Naive B cell (primary cell): ENCODE measurements around the gene ACTR1A. TPM values are rescaled to one million over a fixed set of nuclear protein-coding genes. Genes with fewer than 3 reads are reported as not detected.
A peak's percentile ranks its signal among the peaks of the same experiment; 100 is the strongest.

Experiments
- ATAC-seq, 2 donors: fragments of 150-1000 bp; cut with Tn5 transposase; 2 replicates each; pipeline ENCODE4 v1.10.0; 2021; ENCODE audit warnings: low read depth in 2 of 2, mild to moderate bottlenecking in 2 of 2, moderate library complexity in 2 of 2
- DNase-seq: peaks from one replicate; pipeline ENCODE4 v3.0.0; 2022
- H3K27ac Mint-ChIP-seq, 6 donors: one replicate each; pipeline ENCODE4 v1.8.0; 2020 to 2022; ENCODE audit warnings: mild to moderate bottlenecking in 6 of 6, mixed read lengths in 6 of 6, moderate library complexity in 5 of 6, inconsistent platforms in 2 of 6
- H3K27me3 Mint-ChIP-seq, 3 donors: one replicate each; pipeline ENCODE4 v1.8.0; 2021 to 2022; ENCODE audit warnings: mixed read lengths in 3 of 3, mild to moderate bottlenecking in 1 of 3
- H3K36me3 Mint-ChIP-seq, 2 donors: one replicate each; pipeline ENCODE4 v1.8.0; 2020 to 2022; ENCODE audit warnings: mixed read lengths in 2 of 2, inconsistent platforms in 1 of 2, mild to moderate bottlenecking in 1 of 2
- H3K4me1 Mint-ChIP-seq, 3 donors: one replicate each; pipeline ENCODE4 v1.8.0; 2020 to 2022; ENCODE audit warnings: mixed read lengths in 3 of 3, inconsistent platforms in 1 of 3, mild to moderate bottlenecking in 1 of 3, moderate library complexity in 1 of 3
- H3K4me3 Mint-ChIP-seq, 8 donors: one replicate each; pipeline ENCODE4 v1.8.0; 2020 to 2022; ENCODE audit warnings: mild to moderate bottlenecking in 8 of 8, mixed read lengths in 8 of 8, moderate library complexity in 8 of 8, inconsistent platforms in 2 of 8
- H3K9me3 Mint-ChIP-seq, 7 donors: one replicate each; pipeline ENCODE4 v1.8.0; 2020 to 2022; ENCODE audit warnings: mixed read lengths in 7 of 7, mild to moderate bottlenecking in 5 of 7, inconsistent platforms in 2 of 7, moderate library complexity in 1 of 7
- polyA plus RNA-seq, 6 donors: library from polyadenylated mRNA; unstranded; fragments of 300-500 nt; fragmentation: Illumina TruSeq; gene quantifications; one replicate each; pipeline ENCODE4 v1.2.3, GENCODE V29; 2021; ENCODE audit warnings: low read depth in 6 of 6

ACTR1A gene
- polyA plus RNA-seq = 10 to 100 TPM; 41.8 to 66.6 (median 45.1) TPM

- peaks cover 20 to 44% (median 26%) of the 10 kb centered on the region in 3 donors for H3K4me1 Mint-ChIP-seq
- peak within 1 kb of the TSS in 2 of 6 donors; percentile 71 to 91 for H3K27ac Mint-ChIP-seq
- DNase-seq = peak; percentile 96
- no peaks in the 10 kb centered on the region for H3K36me3 Mint-ChIP-seq
- H3K4me3 Mint-ChIP-seq = no peak within 1 kb of the TSS
- no peaks in the 10 kb centered on the region for H3K27me3 Mint-ChIP-seq
- peak; percentile 53 for ATAC-seq
- H3K9me3 Mint-ChIP-seq = no peaks in the 10 kb centered on the region
Observed at GRCh38 chr10:102502337-102503151, at the start of gene ACTR1A. ACTR1A (minus strand) TSS chr10:102502712; CDS start chr10:102502647, 65 bp downstream.

GRCh38 chr10:102550636-102551210, 48.2 kb upstream of the ACTR1A start:
- peaks cover 0 to 16% (median 10%) of the 10 kb centered on the region in 3 donors for H3K4me1 Mint-ChIP-seq
- H3K9me3 Mint-ChIP-seq = no peaks in the 10 kb centered on the region

DNA sequence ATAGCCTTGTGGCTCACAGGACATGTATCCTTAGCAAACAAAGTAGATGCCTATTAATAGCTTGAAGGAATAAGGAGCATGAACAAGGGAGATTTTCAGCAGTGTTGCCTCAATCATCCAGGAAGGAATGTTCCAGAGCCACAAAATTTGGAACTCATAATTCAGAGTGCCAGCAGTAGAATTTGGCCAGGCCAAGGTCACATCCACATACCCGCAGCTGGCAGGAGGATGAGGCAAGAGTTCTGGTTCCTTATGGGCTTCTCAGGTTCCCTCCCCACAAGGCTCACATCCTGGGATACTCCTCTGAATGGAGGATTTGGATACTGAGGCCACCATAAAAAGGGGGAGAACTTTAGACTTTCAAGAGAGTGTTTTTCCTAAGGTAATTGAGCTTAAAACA, 47.0 kb upstream of the ACTR1A start:
- Mint-ChIP-seq H3K36me3 (peaks cover 0 to 7% of the 10 kb centered on the region in 2 donors), H3K27me3 (no peaks in the 10 kb centered on the region), H3K9me3 (no peaks in the 10 kb centered on the region), H3K27ac (no peak overlapping the region), H3K4me3 (no peak overlapping the region), H3K4me1 (peaks cover 3 to 21% (median 13%) of the 10 kb centered on the region in 3 donors)
- no peak for ATAC-seq
- DNase-seq = no peak

More at GRCh38 chr10:102550636-102551210, 48.2 kb upstream of the ACTR1A start:
- no peak for ATAC-seq
- no peak for DNase-seq
- no peak overlapping the region for H3K27ac Mint-ChIP-seq
- H3K27me3 Mint-ChIP-seq = no peaks in the 10 kb centered on the region
- H3K4me3 Mint-ChIP-seq = no peak overlapping the region
- peaks cover 0 to 8% of the 10 kb centered on the region in 2 donors for H3K36me3 Mint-ChIP-seq

GRCh38 chr10:102546606-102547320, 44.3 kb upstream of the ACTR1A start:
- no peaks in the 10 kb centered on the region for H3K27me3 Mint-ChIP-seq
- no peak overlapping the region for H3K4me3 Mint-ChIP-seq
- ATAC-seq = no peak
- H3K9me3 Mint-ChIP-seq = no peaks in the 10 kb centered on the region
- no peak for DNase-seq
- H3K4me1 Mint-ChIP-seq = peaks cover 3 to 21% (median 13%) of the 10 kb centered on the region in 3 donors
- peaks cover 0 to 4% of the 10 kb centered on the region in 2 donors for H3K36me3 Mint-ChIP-seq
- H3K27ac Mint-ChIP-seq = peak overlapping the region in 1 of 6 donors; percentile 80

- Mint-ChIP-seq H3K4me1 (peaks cover 3 to 21% (median 13%) of the 10 kb centered on the region in 3 donors), H3K36me3 (peaks cover 0 to 4% of the 10 kb centered on the region in 2 donors), H3K4me3 (no peak overlapping the region), H3K27ac (no peak overlapping the region), H3K27me3 (no peaks in the 10 kb centered on the region), H3K9me3 (no peaks in the 10 kb centered on the region)
- DNase-seq = no peak
- no peak for ATAC-seq
Observed at GRCh38 chr10:102545997-102546396, 43.5 kb upstream of the ACTR1A start.

GRCh38 chr10:102545265-102545871, 42.9 kb upstream of the ACTR1A start:
- H3K4me3 Mint-ChIP-seq = no peak overlapping the region
- H3K4me1 Mint-ChIP-seq = peaks cover 3 to 21% (median 14%) of the 10 kb centered on the region in 3 donors
- peaks cover 0 to 3% of the 10 kb centered on the region in 2 donors for H3K36me3 Mint-ChIP-seq
- ATAC-seq = no peak
- no peaks in the 10 kb centered on the region for H3K27me3 Mint-ChIP-seq
- no peak for DNase-seq
- no peaks in the 10 kb centered on the region for H3K9me3 Mint-ChIP-seq
- H3K27ac Mint-ChIP-seq = no peak overlapping the region

DNA sequence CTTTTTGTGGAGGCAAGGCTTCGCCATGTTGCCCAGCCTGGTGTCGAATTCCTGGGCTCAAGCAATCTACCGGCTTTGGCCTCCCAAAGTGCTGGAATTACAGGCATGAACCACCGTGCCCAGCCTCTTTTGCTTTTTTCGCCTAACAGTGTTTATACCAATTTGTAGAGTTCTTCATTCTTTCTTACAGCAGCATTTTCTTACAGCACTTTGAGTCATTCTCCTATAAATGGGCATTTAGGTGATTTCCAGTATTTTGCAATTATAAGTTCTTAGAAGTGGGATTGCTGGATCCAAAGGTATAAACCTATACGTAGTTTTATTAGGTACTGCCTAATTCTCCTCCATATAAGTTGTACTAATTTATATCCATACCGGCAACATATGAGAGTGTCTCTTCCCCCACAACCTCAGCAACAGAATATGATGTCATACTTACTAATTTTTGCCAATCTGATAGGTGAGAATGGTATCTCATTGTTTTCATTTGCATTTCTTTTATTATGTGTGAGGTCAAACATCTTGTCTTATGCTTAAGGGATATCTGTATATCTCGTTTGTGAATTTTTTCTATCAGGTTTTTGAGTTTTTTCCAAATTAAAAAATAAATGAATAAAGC, 40.4 kb upstream of the ACTR1A start:
- no peak for ATAC-seq
- DNase-seq = no peak
- Mint-ChIP-seq H3K4me1 (peaks cover 3 to 23% (median 23%) of the 10 kb centered on the region in 3 donors), H3K27ac (peak overlapping the region in 2 of 6 donors; percentile 47 to 76), H3K4me3 (no peak overlapping the region), H3K27me3 (no peaks in the 10 kb centered on the region), H3K36me3 (no peaks in the 10 kb centered on the region), H3K9me3 (no peaks in the 10 kb centered on the region)

DNA sequence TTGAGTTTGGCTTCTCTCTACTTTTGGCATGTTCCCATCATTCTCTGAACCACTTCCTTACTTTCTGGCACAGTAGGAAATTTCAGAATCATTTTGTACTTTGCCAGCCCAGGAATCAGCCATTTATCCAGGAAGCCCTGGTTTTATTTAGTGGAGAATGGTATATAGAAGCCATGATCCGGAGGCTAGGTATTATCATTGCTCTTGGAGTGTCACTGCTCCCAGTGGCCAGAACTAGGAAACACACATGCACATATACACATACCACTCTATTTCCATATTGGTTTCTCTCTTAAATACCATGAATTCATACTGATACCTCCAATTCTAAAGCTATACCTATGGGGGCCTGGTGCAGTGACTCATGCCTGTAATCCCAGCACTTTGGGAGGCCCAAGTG, 37.5 kb upstream of the ACTR1A start:
- no peak for ATAC-seq
- H3K27me3 Mint-ChIP-seq = no peaks in the 10 kb centered on the region
- no peaks in the 10 kb centered on the region for H3K9me3 Mint-ChIP-seq
- H3K36me3 Mint-ChIP-seq = no peaks in the 10 kb centered on the region
- no peak overlapping the region for H3K27ac Mint-ChIP-seq
- DNase-seq = no peak
- peaks cover 6 to 27% (median 17%) of the 10 kb centered on the region in 3 donors for H3K4me1 Mint-ChIP-seq
- H3K4me3 Mint-ChIP-seq = no peak overlapping the region

GRCh38 chr10:102538811-102539210, 36.3 kb upstream of the ACTR1A start:
- DNase-seq (no peak), ATAC-seq (no peak)
- no peaks in the 10 kb centered on the region for H3K36me3 Mint-ChIP-seq
- H3K9me3 Mint-ChIP-seq = no peaks in the 10 kb centered on the region
- H3K27me3 Mint-ChIP-seq = no peaks in the 10 kb centered on the region
- peak overlapping the region in 2 of 6 donors; percentile 42 to 80 for H3K27ac Mint-ChIP-seq
- H3K4me3 Mint-ChIP-seq = peak overlapping the region in 1 of 8 donors; percentile 62
- H3K4me1 Mint-ChIP-seq = peaks cover 7 to 27% (median 20%) of the 10 kb centered on the region in 3 donors

DNA sequence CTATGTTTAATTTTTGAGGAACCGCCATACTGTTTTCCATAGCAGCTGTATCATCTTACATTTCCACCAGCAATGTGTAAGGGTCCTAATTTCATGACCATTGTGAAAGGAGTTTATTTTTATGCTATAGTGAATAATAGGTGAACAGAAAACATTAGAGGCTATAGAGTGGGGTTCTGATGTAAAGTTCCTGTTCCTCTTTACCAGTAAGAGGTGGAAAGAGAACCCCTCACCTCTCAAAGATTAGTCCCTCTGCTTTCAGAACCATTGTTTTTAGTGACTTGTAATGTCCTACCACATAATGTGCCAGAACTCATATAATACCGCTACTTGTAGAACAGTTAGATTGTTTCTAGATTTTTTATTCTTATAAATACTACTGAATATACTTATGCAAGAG, 35.4 kb upstream of the ACTR1A start:
- H3K4me1 Mint-ChIP-seq = peaks cover 10 to 27% (median 22%) of the 10 kb centered on the region in 3 donors
- DNase-seq (no peak), ATAC-seq (peak in 1 of 2 donors; percentile 49)
- H3K36me3 Mint-ChIP-seq = no peaks in the 10 kb centered on the region
- no peaks in the 10 kb centered on the region for H3K9me3 Mint-ChIP-seq
- H3K4me3 Mint-ChIP-seq = no peak overlapping the region
- no peak overlapping the region for H3K27ac Mint-ChIP-seq
- no peaks in the 10 kb centered on the region for H3K27me3 Mint-ChIP-seq

GRCh38 chr10:102537367-102537766, 34.9 kb upstream of the ACTR1A start:
- Mint-ChIP-seq H3K27ac (peak overlapping the region in 1 of 6 donors; percentile 0), H3K27me3 (no peaks in the 10 kb centered on the region), H3K4me3 (no peak overlapping the region), H3K9me3 (no peaks in the 10 kb centered on the region), H3K36me3 (no peaks in the 10 kb centered on the region), H3K4me1 (peaks cover 10 to 28% (median 22%) of the 10 kb centered on the region in 3 donors)
- peak in 1 of 2 donors; percentile 28 for ATAC-seq
- DNase-seq = no peak

GRCh38 chr10:102535481-102536147, 33.1 kb upstream of the ACTR1A start:
- H3K36me3 Mint-ChIP-seq = no peaks in the 10 kb centered on the region
- H3K27me3 Mint-ChIP-seq = no peaks in the 10 kb centered on the region
- no peak for ATAC-seq
- no peak for DNase-seq
- H3K9me3 Mint-ChIP-seq = no peaks in the 10 kb centered on the region
- peaks cover 15 to 29% (median 22%) of the 10 kb centered on the region in 3 donors for H3K4me1 Mint-ChIP-seq
- H3K27ac Mint-ChIP-seq = peak overlapping the region in 1 of 6 donors; percentile 5
- H3K4me3 Mint-ChIP-seq = no peak overlapping the region
